ENCODE data around the gene TKT.

TKT gene

DNA sequence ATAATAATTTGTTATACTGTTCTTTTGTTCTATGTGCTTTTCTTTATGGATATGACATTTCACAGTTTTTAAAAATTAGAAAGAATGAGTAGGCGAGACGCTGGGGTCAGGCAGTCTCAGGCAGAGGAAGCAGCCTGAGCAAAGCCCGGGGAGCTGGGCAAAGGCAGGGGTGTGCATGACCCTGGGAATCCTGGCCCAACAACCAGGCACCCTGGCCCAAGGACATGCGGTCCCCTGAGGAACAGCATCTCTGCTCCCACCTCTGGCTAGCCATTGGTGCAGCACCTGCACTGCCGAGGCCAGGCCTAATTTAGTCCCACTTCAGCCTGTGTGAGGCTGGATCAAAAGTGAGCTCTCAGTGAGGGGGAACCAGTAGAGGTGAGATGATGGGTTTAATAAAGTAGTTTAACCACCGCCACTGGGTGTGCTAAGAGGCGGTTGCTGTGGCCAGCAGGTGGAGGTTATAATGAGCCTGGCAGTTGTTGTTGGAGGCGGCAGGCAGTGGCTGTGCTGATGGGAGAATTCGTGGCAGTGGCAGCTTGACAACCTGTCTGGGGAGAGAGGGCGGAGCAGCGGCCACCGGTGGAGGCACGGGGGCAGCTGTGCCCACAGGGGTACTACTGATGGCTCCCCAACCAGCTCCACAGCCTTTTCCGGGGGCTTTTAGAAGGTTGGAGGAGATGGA lies 53.3 kb downstream of the TKT start:
- no peak overlapping the region for H4K91ac ChIP-seq (ENCODE audit: low read depth, low read length)
- no peak overlapping the region for H2BK12ac ChIP-seq (ENCODE audit: low read length)
- H3K36me3 ChIP-seq (ENCODE audit: control insufficient read depth in 1 of 2, insufficient read depth in 2 of 2, low read length in 2 of 2) = no peaks in the 10 kb centered on the region
- no peak overlapping the region for H3K4ac ChIP-seq (ENCODE audit: low read depth, low read length)
- H4K12ac ChIP-seq (ENCODE audit: low read depth, low read length) = no peak overlapping the region
- H3K23ac ChIP-seq (ENCODE audit: low read length) = no peak overlapping the region
- H2BK5ac ChIP-seq (ENCODE audit: low read depth, low read length, poor library complexity) = no peak overlapping the region
- no peak overlapping the region for H3K4me2 ChIP-seq (ENCODE audit: low read length)
- no peak overlapping the region for H3K27ac ChIP-seq (ENCODE audit: low read depth, low read length)
- no peaks in the 10 kb centered on the region for H3K79me2 ChIP-seq (ENCODE audit: control insufficient read depth, insufficient read depth, low read length, poor library complexity)
- no peak overlapping the region for H3K9ac ChIP-seq (ENCODE audit: low read length)
- no peak overlapping the region for H2AFZ ChIP-seq (ENCODE audit: insufficient read depth, low read length, poor library complexity)
- no peak overlapping the region for H2AK5ac ChIP-seq (ENCODE audit: low read length)
- no peak for DNase-seq
- H3K79me1 ChIP-seq (ENCODE audit: low read length) = no peaks in the 10 kb centered on the region
- no peak overlapping the region for H4K8ac ChIP-seq (ENCODE audit: low read depth, low read length)
- H3K9me3 ChIP-seq (ENCODE audit: insufficient read depth, low read depth, low read length) = peaks cover 5% of the 10 kb centered on the region
- H3K18ac ChIP-seq (ENCODE audit: low read length) = no peak overlapping the region
- H2BK120ac ChIP-seq (ENCODE audit: insufficient read depth, low read length, poor library complexity) = no peak overlapping the region
- H3K14ac ChIP-seq (ENCODE audit: low read length) = no peak overlapping the region
- no peaks in the 10 kb centered on the region for H3K4me1 ChIP-seq (ENCODE audit: control insufficient read depth in 1 of 2, insufficient read depth in 2 of 2, low read length in 2 of 2)
- H3K27me3 ChIP-seq (ENCODE audit: insufficient read depth, low read length) = no peaks in the 10 kb centered on the region
- H3K4me3 ChIP-seq (ENCODE audit: low read depth, low read length) = no peak overlapping the region
- WGBS (ENCODE audit: extremely low coverage, insufficient coverage, insufficient read length) = no CpG with 5 or more reads among the region's 14 CpGs

DNA sequence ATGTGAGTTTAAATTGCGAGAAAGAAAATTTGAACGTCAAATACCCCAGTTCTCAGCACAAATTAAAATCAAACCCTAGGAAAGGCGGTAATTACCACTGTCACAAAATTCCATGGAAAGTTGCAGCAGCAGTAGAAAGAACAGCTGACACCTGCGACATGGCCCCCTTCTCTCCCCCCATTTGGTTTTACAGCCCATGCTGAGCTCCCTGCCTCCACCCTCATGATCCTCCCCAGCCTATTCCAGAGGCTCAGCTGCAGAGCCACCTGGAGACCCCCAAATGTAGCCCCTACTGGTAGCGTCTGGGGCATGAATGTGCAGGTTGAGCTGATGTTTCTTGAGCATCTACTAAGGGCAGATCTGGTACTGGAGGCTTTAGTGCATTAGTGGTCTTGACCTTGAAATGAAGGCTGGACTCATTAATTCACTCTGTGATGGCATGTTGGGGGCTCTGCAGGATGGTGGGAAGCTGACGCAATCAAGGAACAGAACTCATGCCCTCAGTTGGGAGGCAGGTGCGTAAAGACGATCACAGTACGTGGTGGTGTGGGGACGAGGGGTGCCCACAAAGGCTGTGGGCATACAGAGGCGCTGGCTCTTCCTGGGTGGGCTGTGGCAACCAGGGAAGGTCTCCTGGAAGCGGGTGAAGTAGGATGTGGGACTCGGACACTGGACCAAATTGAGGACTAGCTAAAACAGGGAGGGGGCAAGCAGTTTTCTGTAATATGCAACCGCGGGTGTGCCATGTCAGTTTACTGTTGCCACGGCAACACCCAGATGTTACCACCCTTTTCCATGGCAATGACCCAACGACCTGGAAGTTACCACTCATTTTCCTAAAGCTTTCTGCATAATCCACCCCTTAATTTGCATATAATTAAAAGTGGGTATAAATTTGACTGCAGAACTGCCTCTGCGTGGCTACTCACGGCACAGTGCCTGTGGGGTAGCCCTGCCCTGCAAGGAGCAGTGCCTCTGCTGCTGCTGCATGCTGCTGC lies 55.0 kb downstream of the TKT start:
- Histone ChIP-seq H3K23ac (ENCODE audit: low read length) (no peak overlapping the region), H3K14ac (ENCODE audit: low read length) (no peak overlapping the region), H3K18ac (ENCODE audit: low read length) (no peak overlapping the region), H3K27ac (ENCODE audit: low read depth, low read length) (no peak overlapping the region), H2BK120ac (ENCODE audit: insufficient read depth, low read length, poor library complexity) (no peak overlapping the region), H4K8ac (ENCODE audit: low read depth, low read length) (no peak overlapping the region), H3K4ac (ENCODE audit: low read depth, low read length) (no peak overlapping the region), H2AFZ (ENCODE audit: insufficient read depth, low read length, poor library complexity) (no peak overlapping the region), H3K4me2 (ENCODE audit: low read length) (no peak overlapping the region), H3K27me3 (ENCODE audit: insufficient read depth, low read length) (no peaks in the 10 kb centered on the region), H3K9ac (ENCODE audit: low read length) (no peak overlapping the region), H3K79me2 (ENCODE audit: control insufficient read depth, insufficient read depth, low read length, poor library complexity) (no peaks in the 10 kb centered on the region), H3K4me3 (ENCODE audit: low read depth, low read length) (no peak overlapping the region), H3K4me1 (ENCODE audit: control insufficient read depth in 1 of 2, insufficient read depth in 2 of 2, low read length in 2 of 2) (peaks cover 0 to 4% of the 10 kb centered on the region in 2 experiments), H3K36me3 (ENCODE audit: control insufficient read depth in 1 of 2, insufficient read depth in 2 of 2, low read length in 2 of 2) (no peaks in the 10 kb centered on the region), H2BK12ac (ENCODE audit: low read length) (no peak overlapping the region), H3K9me3 (ENCODE audit: insufficient read depth, low read depth, low read length) (peaks cover 5% of the 10 kb centered on the region), H4K91ac (ENCODE audit: low read depth, low read length) (no peak overlapping the region), H2BK5ac (ENCODE audit: low read depth, low read length, poor library complexity) (no peak overlapping the region), H3K79me1 (ENCODE audit: low read length) (no peaks in the 10 kb centered on the region), H4K12ac (ENCODE audit: low read depth, low read length) (no peak overlapping the region), H2AK5ac (ENCODE audit: low read length) (no peak overlapping the region)
- no peak for DNase-seq
- no CpG with 5 or more reads among the region's 19 CpGs for WGBS (ENCODE audit: extremely low coverage, insufficient coverage, insufficient read length)

DNA sequence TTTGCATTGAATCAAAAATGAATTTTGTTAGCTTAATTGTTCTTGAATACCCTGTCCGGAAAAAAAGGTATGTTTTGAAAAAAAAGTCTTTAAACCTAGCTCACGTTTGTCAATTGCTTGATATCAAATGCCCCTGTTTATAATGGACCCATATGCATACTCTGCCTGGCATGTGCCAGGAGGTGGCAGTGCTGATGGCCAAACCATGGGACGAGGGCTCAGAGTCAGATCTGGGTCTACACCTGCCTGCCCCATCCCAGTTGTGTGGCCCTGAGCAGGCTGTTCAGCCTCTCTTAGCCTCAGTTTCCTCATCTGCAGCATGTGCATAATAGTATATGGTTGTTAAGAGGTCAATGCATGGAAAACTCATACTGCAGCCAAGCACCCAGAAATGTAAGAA lies 56.0 kb downstream of the TKT start:
- Histone ChIP-seq H3K9me3 (ENCODE audit: insufficient read depth, low read depth, low read length) (peaks cover 5% of the 10 kb centered on the region), H3K9ac (ENCODE audit: low read length) (no peak overlapping the region), H3K79me1 (ENCODE audit: low read length) (no peaks in the 10 kb centered on the region), H2AK5ac (ENCODE audit: low read length) (no peak overlapping the region), H4K12ac (ENCODE audit: low read depth, low read length) (no peak overlapping the region), H2BK120ac (ENCODE audit: insufficient read depth, low read length, poor library complexity) (no peak overlapping the region), H3K4ac (ENCODE audit: low read depth, low read length) (no peak overlapping the region), H3K36me3 (ENCODE audit: control insufficient read depth in 1 of 2, insufficient read depth in 2 of 2, low read length in 2 of 2) (no peaks in the 10 kb centered on the region), H3K14ac (ENCODE audit: low read length) (no peak overlapping the region), H3K4me1 (ENCODE audit: control insufficient read depth in 1 of 2, insufficient read depth in 2 of 2, low read length in 2 of 2) (peaks cover 0 to 4% of the 10 kb centered on the region in 2 experiments), H2AFZ (ENCODE audit: insufficient read depth, low read length, poor library complexity) (no peak overlapping the region), H4K8ac (ENCODE audit: low read depth, low read length) (no peak overlapping the region), H2BK5ac (ENCODE audit: low read depth, low read length, poor library complexity) (no peak overlapping the region), H3K27me3 (ENCODE audit: insufficient read depth, low read length) (no peaks in the 10 kb centered on the region), H4K91ac (ENCODE audit: low read depth, low read length) (no peak overlapping the region), H3K4me3 (ENCODE audit: low read depth, low read length) (no peak overlapping the region), H3K79me2 (ENCODE audit: control insufficient read depth, insufficient read depth, low read length, poor library complexity) (no peaks in the 10 kb centered on the region), H3K23ac (ENCODE audit: low read length) (no peak overlapping the region), H3K4me2 (ENCODE audit: low read length) (no peak overlapping the region), H3K18ac (ENCODE audit: low read length) (no peak overlapping the region), H3K27ac (ENCODE audit: low read depth, low read length) (no peak overlapping the region), H2BK12ac (ENCODE audit: low read length) (no peak overlapping the region)
- no CpG with 5 or more reads among the region's 3 CpGs for WGBS (ENCODE audit: extremely low coverage, insufficient coverage, insufficient read length)
- DNase-seq = no peak

DNA sequence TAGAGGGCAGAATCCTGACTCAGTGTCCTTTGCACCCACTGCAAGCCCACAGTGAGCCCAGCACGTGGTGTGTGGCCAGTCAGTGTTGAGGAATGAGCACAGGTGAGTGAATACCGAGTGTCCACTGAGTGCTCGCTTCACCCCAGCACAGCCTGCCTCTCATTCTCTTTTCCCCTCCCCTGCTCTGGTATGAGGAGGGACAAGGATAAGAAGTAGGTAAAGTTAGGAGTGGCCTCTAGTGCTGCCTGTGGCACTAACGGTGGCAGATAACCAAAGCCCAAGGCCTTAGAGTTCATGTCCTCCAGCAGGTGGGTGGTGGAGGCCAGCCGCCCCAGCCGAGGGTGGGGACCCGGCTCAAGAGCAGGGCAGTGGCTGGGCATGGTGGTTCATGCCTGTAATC lies 56.8 kb downstream of the TKT start:
- no peak overlapping the region for H3K4me3 ChIP-seq (ENCODE audit: low read depth, low read length)
- no peak overlapping the region for H2AK5ac ChIP-seq (ENCODE audit: low read length)
- no peak overlapping the region for H2BK120ac ChIP-seq (ENCODE audit: insufficient read depth, low read length, poor library complexity)
- H3K4ac ChIP-seq (ENCODE audit: low read depth, low read length) = no peak overlapping the region
- H2AFZ ChIP-seq (ENCODE audit: insufficient read depth, low read length, poor library complexity) = no peak overlapping the region
- no CpG with 5 or more reads among the region's 7 CpGs for WGBS (ENCODE audit: extremely low coverage, insufficient coverage, insufficient read length)
- H3K18ac ChIP-seq (ENCODE audit: low read length) = no peak overlapping the region
- H4K12ac ChIP-seq (ENCODE audit: low read depth, low read length) = no peak overlapping the region
- H3K4me1 ChIP-seq (ENCODE audit: control insufficient read depth in 1 of 2, insufficient read depth in 2 of 2, low read length in 2 of 2) = peaks cover 4% of the 10 kb centered on the region in 2 experiments
- no peak overlapping the region for H2BK5ac ChIP-seq (ENCODE audit: low read depth, low read length, poor library complexity)
- no peak overlapping the region for H4K8ac ChIP-seq (ENCODE audit: low read depth, low read length)
- no peak overlapping the region for H3K23ac ChIP-seq (ENCODE audit: low read length)
- peaks cover 5% of the 10 kb centered on the region for H3K9me3 ChIP-seq (ENCODE audit: insufficient read depth, low read depth, low read length)
- H3K27ac ChIP-seq (ENCODE audit: low read depth, low read length) = no peak overlapping the region
- H4K91ac ChIP-seq (ENCODE audit: low read depth, low read length) = no peak overlapping the region
- no peak overlapping the region for H3K4me2 ChIP-seq (ENCODE audit: low read length)
- no peaks in the 10 kb centered on the region for H3K36me3 ChIP-seq (ENCODE audit: control insufficient read depth in 1 of 2, insufficient read depth in 2 of 2, low read length in 2 of 2)
- no peaks in the 10 kb centered on the region for H3K79me2 ChIP-seq (ENCODE audit: control insufficient read depth, insufficient read depth, low read length, poor library complexity)
- no peaks in the 10 kb centered on the region for H3K27me3 ChIP-seq (ENCODE audit: insufficient read depth, low read length)
- no peak overlapping the region for H3K9ac ChIP-seq (ENCODE audit: low read length)
- H2BK12ac ChIP-seq (ENCODE audit: low read length) = no peak overlapping the region
- no peak for DNase-seq
- H3K79me1 ChIP-seq (ENCODE audit: low read length) = no peaks in the 10 kb centered on the region
- H3K14ac ChIP-seq (ENCODE audit: low read length) = no peak overlapping the region

Data from trophoblast cell (in vitro differentiated cells and primary cell).